Neural crest cell (in vitro differentiated cells): ENCODE data around the gene SETBP1. TPM values are rescaled to one million over a fixed set of nuclear protein-coding genes. Genes with fewer than 3 reads are reported as not detected.

ENCODE experiments used
- DNase-seq: peaks from one replicate; pipeline ENCODE4 v3.0.0; 2021; ENCODE audit warnings: low read depth, mixed read lengths, low spot score
- H3K27ac Mint-ChIP-seq: one replicate; pipeline ENCODE4 v1.8.0; 2021; ENCODE audit warnings: mild to moderate bottlenecking, mixed read lengths; ENCODE audit not compliant: unreplicated experiment
- H3K27me3 Mint-ChIP-seq: 2 replicates; pipeline ENCODE4 v1.8.0; 2021; ENCODE audit warnings: low read depth, mild to moderate bottlenecking, mixed read lengths
- H3K36me3 Mint-ChIP-seq: 2 replicates; pipeline ENCODE4 v1.8.0; 2021; ENCODE audit warnings: low read depth, mild to moderate bottlenecking, mixed read lengths
- H3K4me1 Mint-ChIP-seq: 2 replicates; pipeline ENCODE4 v1.8.0; 2021; ENCODE audit warnings: mixed read lengths
- H3K4me3 Mint-ChIP-seq: one replicate; pipeline ENCODE4 v1.8.0; 2021; ENCODE audit warnings: mild to moderate bottlenecking, mixed read lengths
- H3K9me3 Mint-ChIP-seq: 2 replicates; pipeline ENCODE4 v1.8.0; 2021; ENCODE audit warnings: mixed read lengths
- total RNA-seq: library from RNA; stranded (reverse); gene quantifications from 2 replicates; pipeline ENCODE4 v1.2.1, GENCODE V29; 2021
- TF ChIP-seq, protein P1 (sequence below): fragments of 200-600 bp; sonication (generic); conservative IDR thresholded peaks from 2 replicates; pipeline ENCODE4 v1.5.0; 2021; ENCODE audit warnings: antibody characterized with exemption, mild to moderate bottlenecking

Gene SETBP1
- total RNA-seq, 1 donor from 2014 or later: 38.9 TPM

DNA sequence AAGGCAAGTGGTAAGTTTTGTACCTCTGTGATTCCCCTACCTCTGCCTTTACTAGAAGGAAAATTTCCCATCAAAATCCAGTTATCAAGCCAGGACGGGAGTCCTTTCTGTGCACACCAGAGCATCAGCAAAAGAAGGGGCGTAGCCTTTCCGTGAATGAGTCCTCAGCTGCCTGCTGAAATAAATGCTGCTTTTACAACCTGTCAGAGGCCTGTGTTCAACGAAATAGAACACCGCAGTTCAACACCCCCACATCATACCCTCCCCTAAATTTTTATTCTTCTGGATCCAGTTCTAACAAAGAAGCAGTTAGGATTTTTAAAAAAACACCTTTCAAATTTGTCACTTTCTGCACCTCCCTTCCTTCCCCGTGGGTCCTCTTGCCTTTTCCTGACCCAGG, 135.8 kb downstream of the SETBP1 start:
- H3K9me3 Mint-ChIP-seq: no peaks in the 10 kb centered on the region
- TF ChIP-seq, protein P1, sequence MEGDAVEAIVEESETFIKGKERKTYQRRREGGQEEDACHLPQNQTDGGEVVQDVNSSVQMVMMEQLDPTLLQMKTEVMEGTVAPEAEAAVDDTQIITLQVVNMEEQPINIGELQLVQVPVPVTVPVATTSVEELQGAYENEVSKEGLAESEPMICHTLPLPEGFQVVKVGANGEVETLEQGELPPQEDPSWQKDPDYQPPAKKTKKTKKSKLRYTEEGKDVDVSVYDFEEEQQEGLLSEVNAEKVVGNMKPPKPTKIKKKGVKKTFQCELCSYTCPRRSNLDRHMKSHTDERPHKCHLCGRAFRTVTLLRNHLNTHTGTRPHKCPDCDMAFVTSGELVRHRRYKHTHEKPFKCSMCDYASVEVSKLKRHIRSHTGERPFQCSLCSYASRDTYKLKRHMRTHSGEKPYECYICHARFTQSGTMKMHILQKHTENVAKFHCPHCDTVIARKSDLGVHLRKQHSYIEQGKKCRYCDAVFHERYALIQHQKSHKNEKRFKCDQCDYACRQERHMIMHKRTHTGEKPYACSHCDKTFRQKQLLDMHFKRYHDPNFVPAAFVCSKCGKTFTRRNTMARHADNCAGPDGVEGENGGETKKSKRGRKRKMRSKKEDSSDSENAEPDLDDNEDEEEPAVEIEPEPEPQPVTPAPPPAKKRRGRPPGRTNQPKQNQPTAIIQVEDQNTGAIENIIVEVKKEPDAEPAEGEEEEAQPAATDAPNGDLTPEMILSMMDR: no peak
- no peaks in the 10 kb centered on the region for H3K27me3 Mint-ChIP-seq
- peak overlapping the region; percentile 44 for H3K27ac Mint-ChIP-seq
- peaks cover 3% of the 10 kb centered on the region for H3K36me3 Mint-ChIP-seq
- H3K4me3 Mint-ChIP-seq: peak overlapping the region; percentile 66
- no peak for DNase-seq
- peaks cover 48% of the 10 kb centered on the region for H3K4me1 Mint-ChIP-seq

DNA sequence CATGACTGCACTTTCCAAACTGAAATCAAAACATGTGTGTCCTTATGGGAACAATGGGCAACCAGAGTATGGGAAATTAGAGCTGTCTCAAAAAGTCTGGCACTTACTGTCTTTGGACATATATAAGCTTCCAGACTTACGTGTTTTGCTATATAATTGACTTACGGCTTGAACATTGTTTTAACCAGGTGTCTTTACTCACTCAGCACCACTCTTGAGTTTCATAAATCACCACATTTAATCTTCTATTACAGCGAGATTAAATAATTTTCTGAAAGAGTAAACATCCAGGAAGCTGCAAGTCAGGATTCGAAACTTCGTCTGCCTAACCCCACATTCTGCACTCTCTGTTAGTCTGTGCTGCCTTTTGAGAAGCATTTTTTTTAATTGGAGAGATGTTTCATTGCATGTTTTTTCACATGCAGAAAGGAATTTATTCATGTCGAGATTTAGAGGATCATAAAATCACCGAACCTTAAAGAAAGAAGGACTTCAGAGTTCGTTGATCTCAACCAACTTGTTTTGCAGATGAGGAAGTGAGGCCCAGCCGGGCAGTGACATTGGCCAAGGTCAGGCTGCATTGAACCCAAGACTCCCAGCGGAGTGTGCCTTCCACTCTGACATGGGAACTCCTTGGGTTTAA, 137.3 kb downstream of the SETBP1 start:
- Mint-ChIP-seq H3K4me3 (no peak overlapping the region), H3K36me3 (peaks cover 3% of the 10 kb centered on the region), H3K27ac (no peak overlapping the region), H3K27me3 (no peaks in the 10 kb centered on the region), H3K9me3 (no peaks in the 10 kb centered on the region), H3K4me1 (peaks cover 49% of the 10 kb centered on the region)
- no peak for DNase-seq
- TF ChIP-seq, protein P1: no peak

DNA sequence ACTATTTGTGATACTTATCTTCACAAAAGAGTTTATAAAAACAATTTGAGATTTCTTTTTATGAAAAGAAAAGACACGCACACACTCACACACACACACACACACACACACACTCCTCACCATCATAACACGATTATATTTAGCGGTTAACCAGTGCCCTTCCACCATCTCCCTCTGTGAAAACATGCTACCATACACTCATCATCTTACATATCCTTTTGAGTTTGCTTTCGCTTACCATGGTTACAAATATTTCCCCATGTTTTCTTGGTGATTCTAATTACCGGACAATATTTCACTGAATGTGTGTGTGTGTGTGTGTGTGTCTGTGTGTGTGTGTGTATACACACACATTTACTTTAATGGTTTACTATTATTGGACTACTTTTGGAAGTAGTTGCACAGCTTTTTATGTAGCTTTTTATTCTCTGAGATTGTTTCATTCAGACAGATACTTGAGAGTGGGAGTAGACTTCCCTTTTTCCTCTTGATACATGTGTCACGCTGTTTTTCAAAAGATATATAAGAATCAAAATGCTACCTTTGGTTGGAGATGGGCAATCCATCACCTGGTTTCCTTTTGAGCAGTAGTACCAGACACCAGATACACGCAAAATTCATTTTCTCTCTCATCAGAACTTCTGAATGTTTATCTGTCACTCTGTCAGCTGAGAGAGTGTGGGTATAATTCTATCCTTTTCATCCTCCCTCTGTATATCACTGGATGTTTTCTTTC, 138.1 kb downstream of the SETBP1 start:
- Mint-ChIP-seq H3K27me3 (no peaks in the 10 kb centered on the region), H3K36me3 (peaks cover 3% of the 10 kb centered on the region), H3K4me1 (peaks cover 49% of the 10 kb centered on the region), H3K4me3 (no peak overlapping the region), H3K9me3 (no peaks in the 10 kb centered on the region), H3K27ac (peak overlapping the region; percentile 65)
- TF ChIP-seq, protein P1: no peak
- no peak for DNase-seq

DNA sequence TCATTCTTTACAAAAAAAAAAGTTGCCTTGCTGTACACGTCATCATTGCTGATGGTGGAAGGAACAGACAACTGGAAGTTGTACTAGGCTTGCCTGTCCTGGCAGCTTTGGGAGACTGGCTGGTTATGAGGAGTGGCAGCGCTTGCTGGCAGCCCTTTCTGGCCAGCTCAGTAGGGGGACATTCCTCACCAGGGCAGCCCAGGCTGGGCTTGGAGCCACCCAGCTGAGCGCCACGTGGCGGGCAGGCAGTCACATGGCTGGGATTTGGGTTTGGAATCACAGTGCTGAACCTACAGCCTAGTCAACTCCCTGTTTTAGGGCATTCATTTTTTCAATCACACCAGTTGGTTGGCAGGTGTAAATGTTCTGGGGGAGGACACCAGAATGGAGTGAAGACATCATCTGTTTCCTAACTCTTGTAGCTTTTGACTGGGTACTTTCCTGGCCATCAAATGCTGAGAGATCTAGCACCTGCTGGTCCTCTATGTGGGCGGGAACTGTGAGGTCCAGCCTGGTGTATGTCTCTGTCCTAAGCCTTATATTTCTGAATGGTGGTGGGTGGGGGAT, 139.3 kb downstream of the SETBP1 start:
- TF ChIP-seq, protein P1: no peak
- DNase-seq: no peak
- H3K4me1 Mint-ChIP-seq: peaks cover 46% of the 10 kb centered on the region

DNA sequence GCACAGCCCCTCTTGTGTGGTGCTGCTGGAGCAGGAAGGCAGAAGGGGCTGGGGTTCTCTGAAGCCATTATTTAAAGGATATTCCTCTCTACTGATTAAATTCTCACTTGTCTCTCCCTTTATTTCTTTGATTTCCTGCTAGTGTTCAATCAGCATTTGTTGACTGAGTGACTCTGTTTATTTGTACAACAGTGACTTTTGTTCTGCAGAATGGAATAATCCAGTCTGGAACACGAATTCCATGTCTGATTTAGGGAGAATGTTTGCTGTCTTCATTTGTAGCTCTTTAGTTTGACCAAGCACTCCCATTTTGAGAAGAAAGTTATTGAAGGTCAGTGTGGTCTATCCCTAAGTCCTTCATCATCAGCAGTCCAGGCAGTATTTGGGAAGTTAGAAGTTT, 141.2 kb downstream of the SETBP1 start:
- no peak for DNase-seq
- Mint-ChIP-seq H3K36me3 (peaks cover 3% of the 10 kb centered on the region), H3K9me3 (peaks cover 4% of the 10 kb centered on the region), H3K4me1 (peaks cover 43% of the 10 kb centered on the region), H3K27ac (no peak overlapping the region), H3K27me3 (no peaks in the 10 kb centered on the region), H3K4me3 (no peak overlapping the region)
- TF ChIP-seq, protein P1: no peak

More for the DNA sequence above, 139.3 kb downstream of the SETBP1 start:
- Mint-ChIP-seq H3K27ac (no peak overlapping the region), H3K27me3 (no peaks in the 10 kb centered on the region), H3K36me3 (peaks cover 3% of the 10 kb centered on the region), H3K4me3 (no peak overlapping the region), H3K9me3 (no peaks in the 10 kb centered on the region)
